ENCODE measurements around the gene UQCC5. TPM values are rescaled to one million over a fixed set of nuclear protein-coding genes. Genes with fewer than 3 reads are reported as not detected.

Gene UQCC5
- total RNA-seq, 1 donor from 2014 or later, result 13.6 TPM

GRCh38 chr3:52530918-52531826 is 5.2 kb upstream of the UQCC5 start:
- no peak for TF ChIP-seq CTCF (IDR thresholded peaks at IDR 0.05)
- CTCF ChIA-PET, result no interaction called here
- POLR2A ChIA-PET, result interaction anchor here (0.6 kb wide), 1 partner anchor 563 kb away, joined by 3 read pairs; no protein-coding TSS in a partner anchor
- no peaks in the 10 kb centered on the region for H3K27me3 Mint-ChIP-seq
- ATAC-seq (ENCODE audit: low read depth), result no peak
- H3K4me3 Mint-ChIP-seq, result no peak overlapping the region
- H3K27ac Mint-ChIP-seq, result no peak overlapping the region
- H3K4me1 Mint-ChIP-seq, result peaks cover 15% of the 10 kb centered on the region
- H3K36me3 Mint-ChIP-seq (ENCODE audit: low read depth), result no peaks in the 10 kb centered on the region
- intact Hi-C loops (cut with micrococcal nuclease), result loop anchor here (10.0 kb wide), 5 partner anchors 244 to 634 kb away; partner anchors contain the start of genes ACY1, ITIH1, NEK4 and POC1A
- no peaks in the 10 kb centered on the region for H3K9me3 Mint-ChIP-seq
- DNase-seq, result peak; percentile 12

DNA sequence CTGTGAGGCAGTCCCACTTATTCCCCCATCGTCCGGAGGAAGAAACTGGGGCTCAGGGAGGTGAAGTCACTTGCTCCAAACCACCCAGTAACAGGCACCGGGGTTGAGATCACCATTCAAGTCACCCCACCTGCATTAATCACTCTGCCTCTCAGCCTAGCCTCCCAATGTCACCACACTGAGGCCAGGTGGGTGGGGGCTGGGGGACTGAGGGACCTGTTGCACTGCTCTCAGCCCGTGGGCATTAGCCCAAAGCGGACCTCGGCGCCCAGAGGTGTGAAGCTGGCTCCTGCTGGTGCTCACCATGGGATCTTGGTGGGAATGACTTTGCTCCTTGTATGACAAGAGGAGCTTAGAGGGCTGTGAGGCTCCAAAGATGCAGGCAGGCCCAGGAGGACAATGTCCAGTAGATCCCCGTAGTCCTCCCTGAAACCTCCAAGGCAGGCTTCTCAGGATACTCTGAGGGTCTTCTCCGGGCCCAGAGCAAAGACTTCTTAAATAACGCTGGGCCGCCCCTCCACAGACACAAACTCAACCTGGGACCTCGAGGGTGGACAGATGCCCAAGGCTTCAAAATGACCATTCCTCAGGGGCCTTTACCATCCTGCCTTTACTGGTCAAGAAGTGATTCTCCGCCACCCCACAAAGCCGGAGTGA is 4.4 kb upstream of the UQCC5 start:
- H3K9me3 Mint-ChIP-seq, result no peaks in the 10 kb centered on the region
- no peak for TF ChIP-seq CTCF (IDR thresholded peaks at IDR 0.05)
- ATAC-seq (ENCODE audit: low read depth) (no peak), DNase-seq (no peak)
- H3K27me3 Mint-ChIP-seq, result no peaks in the 10 kb centered on the region
- intact Hi-C loops (cut with micrococcal nuclease), result loop anchor here (10.0 kb wide), 5 partner anchors 243 to 633 kb away; partner anchors contain the start of genes ACY1, ITIH1, NEK4 and POC1A
- H3K4me3 Mint-ChIP-seq, result peak overlapping the region; percentile 73
- peaks cover 20% of the 10 kb centered on the region for H3K4me1 Mint-ChIP-seq
- no peak overlapping the region for H3K27ac Mint-ChIP-seq
- CTCF ChIA-PET, result no interaction called here
- POLR2A ChIA-PET, result interaction anchor here (0.5 to 0.6 kb wide), 2 partner anchors 521 to 564 kb away, joined by 3 to 5 read pairs; no protein-coding TSS in a partner anchor
- peaks cover 4% of the 10 kb centered on the region for H3K36me3 Mint-ChIP-seq (ENCODE audit: low read depth)

DNA sequence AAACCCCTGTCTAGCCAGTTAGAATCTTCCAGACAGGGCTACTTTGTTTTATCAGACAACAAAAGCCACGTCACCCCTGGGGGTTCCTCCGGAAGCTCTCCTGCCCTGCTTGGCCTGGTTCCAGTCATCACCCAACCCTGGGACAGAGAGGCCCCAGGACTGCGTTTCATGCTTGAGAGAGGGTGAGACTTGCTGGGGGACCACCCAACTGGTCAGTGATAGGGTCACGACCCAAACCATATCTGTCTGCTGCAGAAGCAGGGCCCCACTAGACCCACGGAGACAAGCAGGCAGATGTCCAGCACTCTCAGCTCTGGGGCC is 3.9 kb upstream of the UQCC5 start:
- Mint-ChIP-seq H3K9me3 (no peaks in the 10 kb centered on the region), H3K4me3 (peak overlapping the region; percentile 73), H3K36me3 (ENCODE audit: low read depth) (peaks cover 5% of the 10 kb centered on the region), H3K27ac (no peak overlapping the region), H3K4me1 (peaks cover 24% of the 10 kb centered on the region), H3K27me3 (no peaks in the 10 kb centered on the region)
- POLR2A ChIA-PET, result interaction anchor here (0.5 kb wide), 1 partner anchor 520 kb away, joined by 5 read pairs; no protein-coding TSS in a partner anchor
- CTCF ChIA-PET, result no interaction called here
- intact Hi-C loops (cut with micrococcal nuclease), result loop anchor here (10.0 kb wide), 5 partner anchors 242 to 632 kb away; partner anchors contain the start of genes ACY1, ITIH1, NEK4 and POC1A
- DNase-seq, result no peak
- ATAC-seq (ENCODE audit: low read depth), result no peak
- TF ChIP-seq CTCF (IDR thresholded peaks at IDR 0.05), result no peak

GRCh38 chr3:52532838-52533622 is 3.4 kb upstream of the UQCC5 start:
- Mint-ChIP-seq H3K9me3 (no peaks in the 10 kb centered on the region), H3K4me3 (peak overlapping the region; percentile 73), H3K27me3 (no peaks in the 10 kb centered on the region), H3K4me1 (peaks cover 30% of the 10 kb centered on the region), H3K36me3 (ENCODE audit: low read depth) (peaks cover 10% of the 10 kb centered on the region), H3K27ac (no peak overlapping the region)
- DNase-seq (peak; percentile 43), ATAC-seq (ENCODE audit: low read depth) (no peak)
- POLR2A ChIA-PET, result no interaction called here
- TF ChIP-seq CTCF (IDR thresholded peaks at IDR 0.05), result no peak
- CTCF ChIA-PET, result no interaction called here
- intact Hi-C loops (cut with micrococcal nuclease), result loop anchor here (1.0 to 10.0 kb wide), 6 partner anchors 35 to 632 kb away; partner anchors contain the start of genes ACY1, ITIH1, NEK4 and POC1A
